NCI-H128 (cell line): ENCODE measurements around the gene MFSD12.

ENCODE experiments used
- DNase-seq: peaks from one replicate; lab custom pipeline; 2025; ENCODE audit not compliant: unreplicated experiment; lab: John Stamatoyannopoulos, UW

MFSD12 gene

DNA sequence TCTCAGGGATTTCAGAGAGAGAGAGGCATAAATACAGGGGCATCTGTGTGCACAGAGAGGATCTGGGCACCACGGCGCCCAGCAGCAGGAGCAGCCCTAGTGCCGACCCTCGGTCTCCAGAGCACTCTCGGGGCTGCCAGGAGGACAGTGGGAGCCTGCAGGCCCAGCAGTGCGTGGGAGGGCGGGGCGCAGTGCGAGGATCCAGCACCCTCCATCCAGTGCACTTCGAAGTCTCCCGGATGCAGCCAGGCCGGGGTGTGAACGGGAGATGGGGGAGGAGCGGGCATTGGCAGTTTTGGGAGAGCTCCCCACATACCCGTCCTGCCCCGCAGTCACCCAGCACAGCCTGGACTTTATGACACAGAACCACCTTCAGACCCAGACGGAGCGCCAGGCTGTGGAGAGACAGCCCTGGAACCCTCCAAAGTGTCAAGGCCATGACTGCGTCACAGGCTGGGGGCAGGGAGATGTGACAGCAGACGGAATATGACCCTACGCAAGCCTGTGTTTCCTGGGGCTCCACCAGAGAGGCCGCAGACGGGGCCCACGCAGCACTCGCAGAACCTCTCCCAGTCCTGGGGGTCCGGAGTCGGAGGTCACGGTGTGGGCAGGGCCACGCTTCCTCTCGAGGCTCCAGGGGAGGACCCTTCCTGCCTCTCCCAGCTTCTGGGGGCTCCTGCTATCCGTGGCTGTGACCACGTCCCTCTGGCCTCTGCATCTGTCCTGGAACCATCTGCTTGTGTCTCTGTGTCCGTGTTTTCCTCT is 33.1 kb downstream of the MFSD12 start:
- DNase-seq, result no peak

DNA sequence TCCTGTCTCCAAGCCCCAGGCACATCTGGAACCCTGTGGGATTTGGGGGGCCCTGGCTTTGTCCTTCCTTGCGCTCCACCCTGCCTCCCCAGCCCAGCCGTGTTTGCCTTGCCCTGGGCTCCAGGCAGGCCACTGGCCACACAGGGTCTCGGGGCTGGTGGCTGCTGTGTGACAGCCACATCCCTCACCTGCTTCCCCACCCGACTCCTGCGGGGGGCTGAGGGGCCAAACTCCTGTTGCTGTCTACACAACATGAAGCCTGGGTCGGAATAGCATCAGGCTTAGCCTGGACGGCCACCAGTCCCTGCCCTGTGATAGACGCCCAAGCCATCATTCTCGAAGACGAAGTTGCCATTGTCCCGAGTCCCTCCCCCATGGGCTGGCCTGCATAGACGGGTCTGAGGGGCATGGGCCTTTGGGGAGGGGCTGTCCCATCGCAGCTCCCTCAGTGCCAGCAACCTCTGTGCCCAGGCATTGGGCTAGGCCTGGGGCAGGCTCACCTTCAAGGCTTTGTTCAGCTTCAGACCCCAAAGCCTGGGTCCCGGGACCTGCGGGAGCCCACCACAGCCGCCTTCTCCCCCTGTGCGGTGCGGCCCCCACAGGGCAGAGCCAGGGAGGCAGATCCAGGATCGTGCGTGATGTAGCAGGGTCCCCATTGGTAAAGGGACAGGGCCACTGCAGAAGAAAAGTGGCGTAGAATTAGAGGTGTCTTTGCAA is 33.9 kb downstream of the MFSD12 start:
- DNase-seq, result no peak

DNA sequence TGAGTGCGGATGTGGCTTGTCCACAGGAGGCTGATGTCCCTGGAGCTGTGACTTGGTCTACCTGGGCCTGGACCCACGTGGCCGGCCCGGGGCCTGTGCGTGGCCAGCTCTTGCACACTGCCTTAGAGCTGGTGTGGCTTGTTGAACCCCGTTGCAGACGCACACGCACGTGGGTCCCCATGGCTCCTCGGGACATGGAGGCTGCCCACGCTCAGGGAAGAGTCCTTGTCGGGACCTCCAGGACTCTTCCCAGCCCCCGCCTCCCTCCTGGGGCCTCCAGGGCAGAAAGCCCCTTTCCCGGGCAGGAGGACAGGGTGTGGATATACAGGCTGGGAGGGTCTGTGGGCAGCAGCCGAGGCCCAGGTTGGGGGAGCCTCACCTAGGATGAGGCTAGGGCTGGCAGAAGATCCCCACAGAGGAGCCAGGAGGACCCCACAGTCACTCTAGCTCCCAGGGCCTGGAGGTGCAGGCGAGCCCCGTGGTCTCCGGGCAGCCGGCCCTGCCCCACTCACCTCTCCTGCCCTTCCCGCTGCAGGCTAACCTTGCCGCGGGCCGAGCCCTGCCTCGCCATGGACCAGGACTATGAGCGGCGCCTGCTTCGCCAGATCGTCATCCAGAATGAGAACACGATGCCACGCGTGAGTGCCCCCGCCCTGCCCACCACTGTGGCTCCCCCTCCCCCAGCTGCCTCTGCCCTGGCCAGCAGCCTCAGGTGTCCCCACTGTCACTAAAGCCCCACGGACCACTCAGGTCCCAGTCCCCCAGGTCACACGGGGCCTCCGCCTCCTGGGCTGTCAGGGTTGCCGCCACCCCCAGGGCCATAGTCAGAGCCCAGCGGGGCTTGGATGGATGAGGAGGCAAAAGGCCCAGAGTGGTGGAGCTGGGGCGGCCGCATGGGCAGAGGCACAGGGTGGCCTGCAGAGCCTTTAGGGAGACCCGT is 34.7 kb downstream of the MFSD12 start:
- no peak for DNase-seq

DNA sequence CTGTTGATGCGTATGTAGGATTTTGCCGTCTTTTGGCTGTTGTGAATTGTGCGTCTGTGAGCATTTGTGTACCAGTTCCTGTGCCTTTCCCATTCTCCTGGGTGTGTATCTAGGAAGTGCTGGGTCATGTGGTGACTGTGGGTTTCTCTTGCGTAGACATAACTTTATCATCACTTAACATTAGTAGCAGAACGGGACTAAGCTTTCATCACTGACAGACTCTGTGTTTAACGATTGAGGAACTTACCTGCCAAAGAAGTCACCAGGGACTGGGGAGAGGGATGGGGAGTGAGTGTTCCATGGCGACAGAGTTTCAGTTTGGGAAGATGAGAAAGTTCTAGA is 36.3 kb downstream of the MFSD12 start:
- DNase-seq, result no peak

DNA sequence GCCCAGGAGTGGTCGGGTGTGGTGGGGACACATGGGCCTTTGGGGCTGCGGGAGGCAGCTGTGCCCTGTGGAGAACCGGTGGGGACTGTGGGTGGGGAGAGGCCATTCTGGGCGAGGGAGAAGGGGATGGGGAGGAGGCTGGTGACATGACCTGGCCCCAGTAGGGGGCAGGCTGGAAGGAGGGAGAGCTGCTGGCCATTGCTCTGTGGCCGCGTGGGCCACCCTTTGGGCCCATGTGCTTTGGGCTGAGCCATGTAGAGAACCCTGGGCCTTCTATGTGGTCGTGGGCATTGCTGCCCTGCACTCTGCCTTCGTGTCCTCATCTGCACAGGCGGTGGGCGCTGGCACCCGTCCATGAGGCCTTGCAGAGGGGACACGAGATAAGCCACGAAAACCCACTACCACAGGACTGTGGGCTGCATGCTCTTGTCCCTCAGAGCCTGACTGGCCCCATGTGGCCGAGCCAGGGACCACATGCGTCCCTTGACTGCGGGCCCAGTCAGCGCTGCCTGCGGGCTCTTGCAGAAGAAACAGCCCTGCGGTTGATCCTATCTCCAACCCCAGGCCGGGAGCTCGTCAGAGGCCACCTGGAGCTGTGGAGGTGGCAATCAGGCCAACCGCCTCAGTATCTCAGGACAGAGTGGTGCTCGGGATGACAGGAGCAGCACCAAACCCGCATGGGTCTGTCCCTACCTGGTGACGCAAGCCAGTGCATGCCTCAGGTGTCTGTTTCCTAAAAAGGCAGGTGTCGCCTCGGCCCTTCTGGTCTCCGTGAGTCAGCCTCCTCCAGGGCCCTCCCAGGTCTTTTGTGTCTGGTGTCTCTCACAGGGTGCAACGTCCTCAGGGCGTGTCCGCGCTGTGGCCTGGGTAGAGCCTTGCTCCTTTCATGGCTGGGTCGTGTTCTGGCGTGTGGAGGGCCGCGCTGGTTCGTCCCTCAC is 37.0 kb downstream of the MFSD12 start:
- DNase-seq, result no peak

DNA sequence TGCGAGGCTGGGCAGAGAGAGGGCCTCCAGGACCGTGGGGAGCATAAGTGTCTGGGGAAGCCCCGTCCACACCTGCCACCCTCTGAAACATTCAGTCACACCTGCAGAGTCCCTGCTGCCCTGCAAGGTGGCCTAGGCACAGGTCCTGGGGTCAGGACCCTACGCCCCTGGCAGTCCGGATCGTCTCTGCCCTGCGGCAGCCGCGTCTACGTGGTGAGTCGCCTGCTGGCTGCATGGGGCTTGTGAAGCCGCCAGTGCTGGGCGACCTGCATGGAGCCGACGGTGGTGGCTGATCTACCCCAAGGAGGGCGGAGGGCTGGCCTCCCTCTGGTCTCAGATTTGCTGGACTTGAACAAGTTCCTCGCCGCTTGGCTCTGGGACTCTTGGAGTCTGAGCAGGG is 38.3 kb downstream of the MFSD12 start:
- no peak for DNase-seq

DNA sequence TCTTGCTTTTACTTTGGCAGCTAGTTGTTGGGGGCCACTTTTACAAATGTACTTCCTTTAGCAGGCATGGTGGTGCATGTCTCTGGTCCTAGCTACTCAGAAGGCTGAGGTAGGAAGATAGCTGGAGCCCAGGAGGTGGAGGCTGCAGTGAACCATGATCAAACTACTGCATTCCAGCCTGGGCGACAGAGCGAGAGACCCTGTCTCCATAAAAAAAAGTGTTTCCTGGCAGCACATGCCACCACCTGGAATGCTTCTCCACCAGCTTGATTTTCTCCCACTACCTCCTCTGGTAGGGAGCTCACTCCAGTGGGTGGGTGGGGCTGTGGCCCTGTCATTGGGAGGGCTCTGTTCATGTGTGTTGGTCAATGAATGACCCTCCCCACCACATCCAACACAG is 38.7 kb downstream of the MFSD12 start:
- no peak for DNase-seq

DNA sequence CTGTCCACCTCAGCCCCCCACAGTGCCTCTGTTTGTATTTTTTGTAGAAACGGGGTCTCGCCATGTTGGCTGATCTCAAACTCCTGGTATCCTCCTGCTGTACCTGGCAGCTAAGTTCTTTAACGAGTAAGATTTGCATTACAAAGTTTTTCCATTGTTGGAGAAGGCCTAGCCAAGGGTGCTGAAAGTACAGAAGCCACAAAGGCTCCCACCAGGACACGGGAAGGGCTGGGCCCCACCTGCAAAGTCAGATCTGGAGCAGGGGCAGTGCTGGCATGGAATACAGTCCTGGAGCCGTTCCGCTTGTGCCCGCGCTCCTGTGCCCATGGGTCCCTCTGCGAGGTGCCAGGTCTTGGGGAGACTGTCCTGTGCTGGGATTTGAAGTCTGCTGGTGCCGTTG is 39.1 kb downstream of the MFSD12 start:
- no peak for DNase-seq

DNA sequence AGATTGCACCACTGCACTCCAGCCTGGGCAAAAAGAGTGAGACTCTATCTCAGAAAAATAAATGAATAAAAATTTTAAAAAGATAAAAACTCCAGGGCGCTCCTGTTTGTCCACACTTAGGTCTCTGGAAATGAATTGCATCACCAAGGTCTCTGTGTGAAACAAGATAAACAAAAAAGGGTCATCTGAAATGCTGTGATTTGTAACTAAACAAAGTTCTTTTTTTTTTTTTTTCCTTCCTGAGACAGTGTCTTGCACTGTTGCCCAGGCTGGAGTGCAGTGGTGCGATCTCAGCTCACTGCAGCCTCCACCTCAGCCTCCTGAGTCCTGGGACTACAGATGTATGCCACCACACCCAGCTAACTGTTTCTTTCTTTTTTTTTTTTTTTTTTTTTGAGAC is 39.7 kb downstream of the MFSD12 start:
- no peak for DNase-seq

DNA sequence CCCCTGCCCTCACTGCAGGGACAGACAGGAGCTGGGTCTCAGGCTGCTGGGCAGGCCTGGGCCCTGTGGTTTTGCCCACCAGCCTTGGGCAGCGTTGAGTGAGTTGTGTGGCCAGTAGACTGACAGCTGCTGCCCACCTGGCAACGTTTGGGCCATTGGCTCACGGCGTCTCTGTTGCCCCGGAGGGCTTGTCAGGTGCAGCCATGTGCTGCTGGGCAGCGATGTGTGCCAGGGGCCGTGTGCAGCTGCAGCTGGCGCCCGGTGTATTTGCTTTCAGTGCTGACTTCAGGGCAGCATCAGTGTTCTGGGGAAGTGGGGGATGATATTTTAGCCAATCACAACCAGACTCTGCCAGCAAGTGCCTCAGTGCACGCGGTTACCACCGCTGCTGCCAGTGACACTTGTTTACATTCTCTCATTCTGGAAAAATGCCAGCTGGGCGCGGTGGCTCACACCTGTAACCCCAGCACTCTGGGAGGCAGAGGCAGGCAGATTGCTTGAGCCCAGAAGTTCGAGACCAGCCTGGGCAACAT is 40.6 kb downstream of the MFSD12 start:
- DNase-seq, result peak; percentile 71

DNA sequence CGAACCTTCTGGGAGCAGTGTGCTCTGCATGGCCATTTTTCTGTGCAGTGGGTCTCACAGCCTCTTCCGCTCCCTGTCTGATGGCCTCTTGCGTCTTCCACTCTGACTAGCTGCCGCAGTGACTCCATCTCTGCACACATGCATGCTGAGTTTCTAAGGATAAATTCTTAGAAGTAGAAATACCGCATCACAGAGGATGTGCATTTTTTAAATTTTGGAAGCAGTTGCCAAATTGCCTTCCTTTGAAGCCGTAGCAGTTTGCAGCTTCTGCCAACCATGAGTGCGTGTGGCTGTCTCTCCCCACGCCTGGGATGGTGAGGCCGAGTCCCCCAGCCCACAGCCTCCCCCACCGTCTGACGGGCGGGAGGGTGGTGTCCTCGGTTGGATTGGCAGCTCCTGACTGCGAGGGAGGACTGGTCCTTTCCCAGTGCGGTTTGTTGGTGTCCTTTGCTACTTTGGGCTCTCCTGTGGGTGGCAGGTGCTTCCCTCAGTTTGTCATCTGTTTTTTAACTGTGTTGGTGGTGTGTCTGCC is 41.4 kb downstream of the MFSD12 start:
- no peak for DNase-seq

DNA sequence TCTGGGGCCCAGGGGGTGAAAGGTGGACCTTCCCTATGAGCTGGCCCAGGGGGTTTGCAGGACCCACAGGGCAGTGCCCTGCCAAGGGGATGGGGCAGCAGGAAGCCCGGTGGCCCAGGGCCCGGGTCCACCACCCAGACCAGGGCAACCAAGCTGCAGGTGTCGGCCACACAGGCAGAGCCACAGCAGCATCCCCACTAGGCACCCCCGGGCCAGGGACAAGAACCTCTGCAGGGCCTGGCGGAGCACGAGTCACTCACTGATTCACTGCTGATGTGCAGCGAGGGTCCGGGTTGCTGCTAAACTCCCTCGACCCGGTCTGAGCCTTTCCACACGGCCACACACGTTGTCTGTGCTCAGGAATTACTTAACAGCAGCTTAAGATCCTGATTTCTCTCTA is 42.5 kb downstream of the MFSD12 start:
- no peak for DNase-seq

DNA sequence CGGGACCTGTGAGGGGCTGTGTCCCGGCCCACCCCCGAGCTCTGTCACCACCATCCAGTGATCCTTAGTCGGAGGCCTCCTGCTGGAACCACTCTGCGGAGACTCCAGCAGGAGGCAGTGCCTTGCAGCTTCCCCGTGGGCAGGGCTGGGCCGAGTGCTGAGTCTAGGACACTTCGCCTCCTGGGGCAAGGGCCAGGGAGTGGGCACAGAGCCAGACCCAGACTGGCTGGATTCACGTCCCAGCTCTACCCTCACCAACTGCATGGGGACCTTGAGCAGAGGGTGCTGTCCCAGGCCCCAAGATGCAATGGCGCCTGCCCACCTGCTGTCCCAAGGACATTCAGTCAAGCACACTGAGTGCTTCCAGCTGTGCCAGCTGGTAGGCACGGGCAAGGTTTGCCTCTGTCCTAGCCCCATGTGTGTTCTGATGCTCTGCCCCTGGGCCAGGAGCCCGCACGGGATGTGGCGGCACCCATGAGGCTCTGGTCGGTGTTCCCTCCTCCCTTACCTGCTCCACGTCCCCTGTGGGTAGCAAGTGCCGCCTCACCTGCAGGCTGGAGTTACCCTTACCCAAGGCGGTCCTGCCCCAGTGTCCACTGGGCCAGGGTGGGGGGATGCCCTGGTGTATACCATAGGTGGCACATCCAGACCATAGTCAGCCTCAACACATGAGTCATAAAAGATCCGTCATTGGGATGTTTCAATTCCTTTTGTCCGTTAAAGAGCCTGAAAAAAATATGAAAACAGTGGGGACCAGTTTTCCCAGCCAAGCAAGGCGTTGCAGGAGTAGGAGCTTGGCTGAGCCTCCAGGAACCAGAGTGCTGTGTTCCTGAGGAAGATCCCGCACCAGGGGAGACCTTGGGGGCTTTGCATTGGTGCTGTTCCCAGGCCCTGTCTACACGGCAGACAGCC is 43.9 kb downstream of the MFSD12 start:
- no peak for DNase-seq

DNA sequence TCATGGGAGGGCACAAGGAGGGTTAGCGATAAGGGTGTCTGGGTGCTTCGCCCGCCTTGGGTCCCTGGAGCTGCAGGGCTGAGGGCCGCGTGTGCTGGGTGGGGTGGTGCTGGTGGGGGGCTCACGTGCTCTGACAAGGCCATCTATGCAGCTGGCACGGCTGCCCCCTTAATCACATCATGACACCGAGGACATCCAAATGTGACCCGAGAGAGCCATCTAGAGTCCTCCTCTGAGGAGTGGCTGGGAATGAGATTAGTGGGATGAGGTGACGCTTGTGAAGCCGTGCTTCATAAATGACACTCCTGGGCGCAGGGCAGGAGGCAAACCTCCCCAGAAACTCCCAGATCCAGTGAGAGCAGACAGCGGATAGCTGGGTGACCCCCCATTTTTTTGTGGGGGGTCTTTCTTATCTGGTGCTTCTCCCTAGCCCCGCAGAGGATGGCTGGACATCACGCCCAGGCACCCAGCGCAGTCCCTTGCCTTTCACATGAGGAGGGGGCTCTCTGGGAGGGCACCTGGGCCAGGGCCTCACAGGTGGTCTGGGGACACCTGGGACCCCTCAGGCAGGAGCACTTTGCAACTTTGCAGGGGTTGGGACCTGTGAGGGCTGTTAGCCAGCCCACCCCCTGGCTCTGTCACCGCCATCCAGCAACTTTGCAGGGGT is 44.7 kb downstream of the MFSD12 start:
- DNase-seq, result no peak

DNA sequence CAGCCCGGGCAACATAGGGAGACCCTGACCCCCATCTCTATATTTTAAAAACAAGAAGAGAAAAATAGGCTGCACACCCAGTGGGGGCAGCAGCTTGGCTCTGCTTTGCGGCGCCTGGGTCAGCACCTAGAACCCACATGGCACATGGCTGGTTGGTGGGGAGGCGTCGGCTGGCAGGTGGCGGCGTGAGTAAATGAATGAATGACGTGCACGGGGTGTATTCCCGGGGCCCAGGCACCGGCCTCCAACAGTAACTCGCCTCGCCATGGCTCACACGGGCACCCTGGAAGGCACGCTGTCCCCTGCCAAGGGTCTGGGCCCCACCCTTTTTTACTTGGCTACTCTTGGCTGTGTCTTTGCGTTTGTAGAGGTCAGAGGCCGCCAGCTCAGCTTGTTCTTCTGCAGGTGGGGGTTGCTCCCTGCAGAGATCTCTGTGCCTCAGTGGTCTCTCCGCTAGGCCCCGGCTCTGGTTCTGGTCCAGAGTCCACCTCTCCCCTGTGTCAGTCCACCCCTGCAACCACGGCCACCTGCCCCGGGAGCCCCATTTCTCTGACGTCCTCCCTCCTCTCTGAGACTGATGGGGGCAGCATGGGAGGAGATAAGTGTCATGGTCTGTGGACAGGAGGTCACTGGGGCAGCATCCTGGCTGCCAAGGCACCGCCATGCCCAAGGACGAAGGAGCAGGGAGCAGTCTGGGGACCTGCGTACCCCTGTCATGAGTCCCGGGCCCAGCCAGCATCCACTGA is 45.7 kb downstream of the MFSD12 start:
- no peak for DNase-seq

DNA sequence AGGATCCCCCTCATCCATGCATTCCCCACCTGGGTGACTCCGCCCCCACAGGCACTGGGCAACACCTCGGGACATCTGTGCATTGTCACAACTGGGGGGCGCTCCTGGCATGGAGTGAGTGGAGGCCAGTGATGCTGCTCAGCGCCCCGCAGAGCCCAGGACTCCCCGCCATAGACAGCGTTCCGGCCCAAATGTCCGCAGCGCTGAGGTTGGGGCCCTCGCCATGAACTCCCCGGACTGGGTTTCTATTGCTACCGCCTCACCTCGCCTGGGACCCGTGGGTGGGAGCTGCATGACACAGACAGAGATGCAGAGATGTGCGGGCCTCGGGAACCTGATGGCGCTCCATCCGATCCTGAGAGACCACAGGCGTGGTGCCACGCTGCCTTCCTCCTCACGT is 46.7 kb downstream of the MFSD12 start:
- no peak for DNase-seq

DNA sequence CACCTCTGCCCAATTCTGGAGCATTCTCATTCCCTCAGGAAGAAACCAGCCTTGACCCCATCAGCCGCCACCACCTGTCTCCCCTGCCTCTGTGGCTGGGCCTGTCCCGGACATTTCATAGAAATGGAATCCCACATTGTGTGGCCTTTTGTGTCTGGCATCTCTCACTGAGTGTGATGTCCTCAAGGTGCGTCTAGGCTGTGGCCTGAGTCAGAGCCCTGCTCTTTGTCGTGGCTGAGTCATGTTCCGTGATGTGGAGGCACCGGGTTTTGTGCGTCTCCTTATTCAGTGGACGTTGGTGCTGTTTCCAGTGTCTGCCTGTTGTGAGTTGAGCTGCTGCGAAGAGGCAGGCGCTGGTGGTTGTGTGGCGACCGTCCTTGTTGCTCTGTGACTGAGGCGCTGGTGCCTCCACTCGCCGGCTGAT is 47.8 kb downstream of the MFSD12 start:
- no peak for DNase-seq
